Measurements from ENCODE around the gene SPEG. TPM values are rescaled to one million over a fixed set of nuclear protein-coding genes. Genes with fewer than 3 reads are reported as not detected.

SPEG gene
- total and polyA plus RNA-seq, 2 of the 13 experiments (the other 11 are each of a cell fraction or from before 2014, with no cell fraction given), result 0.18 to 0.24 TPM

DNA sequence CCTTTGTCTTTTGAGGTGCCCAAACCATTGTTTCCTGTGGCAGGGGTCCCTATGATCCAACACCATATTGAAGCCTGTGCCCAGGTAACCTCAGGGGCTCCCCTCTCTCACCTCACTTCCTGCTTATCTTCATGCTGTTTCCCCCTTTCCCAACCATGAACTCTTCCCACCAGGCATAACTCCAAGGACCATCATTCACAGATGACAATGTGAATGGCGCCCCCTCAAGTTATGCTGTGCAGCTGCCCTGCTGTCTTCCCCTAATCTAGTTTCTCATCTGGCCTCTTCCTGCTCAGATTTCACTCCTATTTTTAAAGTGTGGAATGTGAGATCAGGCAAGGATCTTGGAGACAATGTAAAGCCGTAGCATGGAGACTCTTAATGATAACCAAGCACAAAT, 65.5 kb downstream of the SPEG start (continued):
- TF ChIP-seq PAXIP1 (CRISPR knock-in tag; conservative IDR thresholded peaks at IDR 0.05), result no peak
- TF ChIP-seq MBNL3 (CRISPR knock-in tag; conservative IDR thresholded peaks at IDR 0.05), result no peak
- TF ChIP-seq CREB3 (CRISPR knock-in tag; IDR thresholded peaks at IDR 0.05), result no peak
- no peak for TF ChIP-seq SIN3A (IDR thresholded peaks at IDR 0.05; ENCODE audit: borderline replicate concordance, low read depth, low read length)
- TF ChIP-seq ZNF143 (CRISPR knock-in tag; IDR thresholded peaks at IDR 0.05), result 0 out of 2 replicates have a peak, but pooled peaks have one; percentile 26
- TF ChIP-seq SMC3 (IDR thresholded peaks at IDR 0.05; ENCODE audit: low read length), result peak; percentile 25; the same call in 1 of the 2 replicates
- TF ChIP-seq GABPA (IDR thresholded peaks at IDR 0.05; ENCODE audit: low read depth, low read length), result no peak
- 0 out of 2 replicates have a peak, but pooled peaks have one; percentile 24 for TF ChIP-seq GABPA (CRISPR knock-in tag; IDR thresholded peaks at IDR 0.05; ENCODE audit: low read depth)
- no peak for TF ChIP-seq RBAK (CRISPR knock-in tag; IDR thresholded peaks at IDR 0.05)
- TF ChIP-seq SAP130 (CRISPR knock-in tag; IDR thresholded peaks at IDR 0.05; ENCODE audit: low read depth), result peak; percentile 38; the same call in 1 of the 2 replicates
- peak; percentile 61 for TF ChIP-seq CTCF (CRISPR knock-in tag; IDR thresholded peaks at IDR 0.05)
- TF ChIP-seq SAFB2 (CRISPR knock-in tag; IDR thresholded peaks at IDR 0.05; ENCODE audit: borderline replicate concordance, low read depth), result no peak
- TF ChIP-seq TEAD3 (CRISPR knock-in tag; optimal IDR thresholded peaks at IDR 0.05; ENCODE audit: borderline replicate concordance), result peak; percentile 79
- TF ChIP-seq, protein P1, sequence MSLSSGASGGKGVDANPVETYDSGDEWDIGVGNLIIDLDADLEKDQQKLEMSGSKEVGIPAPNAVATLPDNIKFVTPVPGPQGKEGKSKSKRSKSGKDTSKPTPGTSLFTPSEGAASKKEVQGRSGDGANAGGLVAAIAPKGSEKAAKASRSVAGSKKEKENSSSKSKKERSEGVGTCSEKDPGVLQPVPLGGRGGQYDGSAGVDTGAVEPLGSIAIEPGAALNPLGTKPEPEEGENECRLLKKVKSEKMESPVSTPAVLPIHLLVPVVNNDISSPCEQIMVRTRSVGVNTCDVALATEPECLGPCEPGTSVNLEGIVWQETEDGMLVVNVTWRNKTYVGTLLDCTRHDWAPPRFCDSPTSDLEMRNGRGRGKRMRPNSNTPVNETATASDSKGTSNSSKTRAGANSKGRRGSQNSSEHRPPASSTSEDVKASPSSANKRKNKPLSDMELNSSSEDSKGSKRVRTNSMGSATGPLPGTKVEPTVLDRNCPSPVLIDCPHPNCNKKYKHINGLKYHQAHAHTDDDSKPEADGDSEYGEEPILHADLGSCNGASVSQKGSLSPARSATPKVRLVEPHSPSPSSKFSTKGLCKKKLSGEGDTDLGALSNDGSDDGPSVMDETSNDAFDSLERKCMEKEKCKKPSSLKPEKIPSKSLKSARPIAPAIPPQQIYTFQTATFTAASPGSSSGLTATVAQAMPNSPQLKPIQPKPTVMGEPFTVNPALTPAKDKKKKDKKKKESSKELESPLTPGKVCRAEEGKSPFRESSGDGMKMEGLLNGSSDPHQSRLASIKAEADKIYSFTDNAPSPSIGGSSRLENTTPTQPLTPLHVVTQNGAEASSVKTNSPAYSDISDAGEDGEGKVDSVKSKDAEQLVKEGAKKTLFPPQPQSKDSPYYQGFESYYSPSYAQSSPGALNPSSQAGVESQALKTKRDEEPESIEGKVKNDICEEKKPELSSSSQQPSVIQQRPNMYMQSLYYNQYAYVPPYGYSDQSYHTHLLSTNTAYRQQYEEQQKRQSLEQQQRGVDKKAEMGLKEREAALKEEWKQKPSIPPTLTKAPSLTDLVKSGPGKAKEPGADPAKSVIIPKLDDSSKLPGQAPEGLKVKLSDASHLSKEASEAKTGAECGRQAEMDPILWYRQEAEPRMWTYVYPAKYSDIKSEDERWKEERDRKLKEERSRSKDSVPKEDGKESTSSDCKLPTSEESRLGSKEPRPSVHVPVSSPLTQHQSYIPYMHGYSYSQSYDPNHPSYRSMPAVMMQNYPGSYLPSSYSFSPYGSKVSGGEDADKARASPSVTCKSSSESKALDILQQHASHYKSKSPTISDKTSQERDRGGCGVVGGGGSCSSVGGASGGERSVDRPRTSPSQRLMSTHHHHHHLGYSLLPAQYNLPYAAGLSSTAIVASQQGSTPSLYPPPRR (CRISPR knock-in tag; IDR thresholded peaks at IDR 0.05; ENCODE audit: borderline replicate concordance), result no peak
- TF ChIP-seq ZNF772 (CRISPR knock-in tag; IDR thresholded peaks at IDR 0.05), result no peak
- no peak for TF ChIP-seq ZFY (CRISPR knock-in tag; IDR thresholded peaks at IDR 0.05)
